Uterus (tissue), 4 donors: ENCODE data around the gene MCRIP1. TPM values are rescaled to one million over a fixed set of nuclear protein-coding genes. Genes with fewer than 3 reads are reported as not detected.

ENCODE experiments used
- DNase-seq, 2 donors: peaks; one replicate each; pipeline ENCODE4 v3.0.0-alpha.2; 2019 to 2020
- H3K27ac ChIP-seq, 2 donors: fragments of 200-600 bp; sonication (generic); 1 replicate in 1 of 2; 2 replicates in 1 of 2; pipeline ENCODE4 v1.5.1; 2016 to 2018
- H3K27me3 ChIP-seq, 2 donors: fragments of 200-600 bp; sonication (generic); one replicate each; pipeline ENCODE4 v1.5.1; 2018 to 2019; ENCODE audit warnings: control low read depth in 1 of 2
- H3K36me3 ChIP-seq, 2 donors: fragments of 200-600 bp; sonication (generic); one replicate each; pipeline ENCODE4 v1.5.1; 2019; ENCODE audit warnings: control low read depth in 1 of 2
- H3K4me1 ChIP-seq, 2 donors: fragments of 200-600 bp; sonication (generic); one replicate each; pipeline ENCODE4 v1.5.1; 2018 to 2019; ENCODE audit warnings: control low read depth in 1 of 2
- H3K4me3 ChIP-seq, 2 donors: fragments of 200-600 bp; sonication (generic); 1 replicate in 1 of 2; 2 replicates in 1 of 2; pipeline ENCODE4 v1.5.1; 2018 to 2019; ENCODE audit warnings: mild to moderate bottlenecking in 1 of 2
- H3K9me3 ChIP-seq, 2 donors: fragments of 200-600 bp; sonication (generic); one replicate each; pipeline ENCODE4 v1.5.1; 2019; ENCODE audit warnings: control low read depth in 1 of 2
- CTCF ChIP-seq, 4 experiments: fragments of 200-600 bp in 2 of 4; fragments of 450-650 bp in 2 of 4; sonication (generic) in 2 of 4; IDR thresholded peaks; one replicate each; pipeline ENCODE4 v1.5.1; 2016 to 2019; ENCODE audit warnings: antibody characterized with exemption in 4 of 4, mild to moderate bottlenecking in 2 of 4, moderate library complexity in 1 of 4
- POLR2A ChIP-seq, 2 donors: fragments of 450-650 bp; IDR thresholded peaks; one replicate each; pipeline ENCODE4 v1.6.1; 2016; ENCODE audit warnings: antibody characterized with exemption in 2 of 2, mild to moderate bottlenecking in 1 of 2, moderate library complexity in 1 of 2
- intact Hi-C: fragments of 100-400 bp; cut with DNase I; formaldehyde crosslinking; loops from one replicate; pipeline ENCODE4 v1.15.1; 2023; ENCODE audit warnings: low total_unique reads
- total RNA-seq, 4 donors: library from RNA; depleted of rRNA in 3 of 4; stranded (reverse); fragments of >200 nt in 3 of 4; gene quantifications; one replicate each; pipeline versions ENCODE4 v1.1.0 to v1.2.4, GENCODE V29; 2014 to 2023
- donor health status: DM: yes; HTN: yes; CAD: no.

The MCRIP1 gene
- total RNA-seq, 4 donors from 2014 or later: 30.5 to 92.6 (median 61.3) TPM

- intact Hi-C loops: no loop called here
- no peaks in the 10 kb centered on the region for H3K9me3 ChIP-seq
- H3K4me1 ChIP-seq: no peaks in the 10 kb centered on the region
- no peak overlapping the region for H3K4me3 ChIP-seq
- H3K27me3 ChIP-seq: no peaks in the 10 kb centered on the region
- no peak for TF ChIP-seq POLR2A (IDR thresholded peaks at IDR 0.05)
- TF ChIP-seq CTCF (IDR thresholded peaks at IDR 0.05): no peak
- no peak overlapping the region for H3K27ac ChIP-seq
- H3K36me3 ChIP-seq: no peaks in the 10 kb centered on the region
- no peak for DNase-seq
Measured at GRCh38 chr17:81824595-81824994, 8.5 kb downstream of the MCRIP1 start.

GRCh38 chr17:81823820-81824550 is 9.1 kb downstream of the MCRIP1 start:
- Histone ChIP-seq H3K27ac (no peak overlapping the region), H3K9me3 (no peaks in the 10 kb centered on the region), H3K4me3 (no peak overlapping the region), H3K27me3 (no peaks in the 10 kb centered on the region), H3K4me1 (no peaks in the 10 kb centered on the region), H3K36me3 (no peaks in the 10 kb centered on the region)
- DNase-seq: no peak
- TF ChIP-seq CTCF (IDR thresholded peaks at IDR 0.05) (no peak), POLR2A (IDR thresholded peaks at IDR 0.05) (no peak)
- intact Hi-C loops: no loop called here

GRCh38 chr17:81822996-81823819 is 9.9 kb downstream of the MCRIP1 start:
- Histone ChIP-seq H3K9me3 (no peaks in the 10 kb centered on the region), H3K27ac (no peak overlapping the region), H3K27me3 (no peaks in the 10 kb centered on the region), H3K4me3 (no peak overlapping the region), H3K36me3 (no peaks in the 10 kb centered on the region), H3K4me1 (no peaks in the 10 kb centered on the region)
- DNase-seq: no peak
- TF ChIP-seq CTCF (IDR thresholded peaks at IDR 0.05) (no peak), POLR2A (IDR thresholded peaks at IDR 0.05) (no peak)
- intact Hi-C loops: no loop called here

- no peak for DNase-seq
- H3K27me3 ChIP-seq: no peaks in the 10 kb centered on the region
- no peak overlapping the region for H3K27ac ChIP-seq
- no peaks in the 10 kb centered on the region for H3K9me3 ChIP-seq
- no peaks in the 10 kb centered on the region for H3K36me3 ChIP-seq
- TF ChIP-seq CTCF (IDR thresholded peaks at IDR 0.05) (no peak), POLR2A (IDR thresholded peaks at IDR 0.05) (no peak)
- no peak overlapping the region for H3K4me3 ChIP-seq
- intact Hi-C loops: no loop called here
- no peaks in the 10 kb centered on the region for H3K4me1 ChIP-seq
Measured at GRCh38 chr17:81822312-81822637, 10.8 kb downstream of the MCRIP1 start.

- Histone ChIP-seq H3K4me3 (no peak overlapping the region), H3K9me3 (no peaks in the 10 kb centered on the region), H3K27me3 (no peaks in the 10 kb centered on the region), H3K4me1 (no peaks in the 10 kb centered on the region), H3K36me3 (no peaks in the 10 kb centered on the region), H3K27ac (no peak overlapping the region)
- intact Hi-C loops: no loop called here
- TF ChIP-seq POLR2A (IDR thresholded peaks at IDR 0.05) (no peak), CTCF (IDR thresholded peaks at IDR 0.05) (peak; percentile 8 to 61 (median 34))
- peak; percentile 55 to 58 for DNase-seq
Measured at GRCh38 chr17:81821603-81822311, 11.3 kb downstream of the MCRIP1 start.
